ENCODE data around the gene ATL2. TPM values are rescaled to one million over a fixed set of nuclear protein-coding genes. Genes with fewer than 3 reads are reported as not detected.

ATL2 gene
- total RNA-seq, 1 donor from 2014 or later, result 149 TPM

GRCh38 chr2:38245114-38245641, 131.9 kb downstream of the ATL2 start:
- no peak for DNase-seq

- no peak for DNase-seq
Measured at GRCh38 chr2:38244301-38244700, 132.8 kb downstream of the ATL2 start.

Other genes with a start within 250 kb of the ATL2 start
- 49.9 TPM for gene HNRNPLL, start 225.7 kb upstream of the ATL2 start, total RNA-seq